Measurements from ENCODE around the gene SEZ6L.

DNA sequence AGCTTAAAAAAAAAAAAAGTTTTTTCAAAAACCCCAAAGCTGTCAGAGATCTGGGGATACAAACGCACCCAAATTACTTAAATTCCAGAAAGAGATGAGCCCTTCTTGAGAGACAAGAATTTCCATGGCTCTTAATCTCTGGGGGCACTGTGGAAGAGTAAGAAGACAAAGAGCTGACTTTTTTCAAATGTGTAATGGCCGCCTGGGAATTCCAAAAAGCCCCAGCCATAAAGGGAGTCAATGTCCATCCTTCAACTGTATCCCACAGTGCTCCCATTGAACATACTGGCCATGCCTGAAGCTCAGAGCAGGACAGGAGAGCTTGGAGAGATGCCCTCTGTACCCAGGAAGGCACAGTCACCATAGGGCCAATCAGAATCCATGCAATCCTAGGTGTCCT is 222.4 kb downstream of the SEZ6L start:
- TF ChIP-seq, protein P1, sequence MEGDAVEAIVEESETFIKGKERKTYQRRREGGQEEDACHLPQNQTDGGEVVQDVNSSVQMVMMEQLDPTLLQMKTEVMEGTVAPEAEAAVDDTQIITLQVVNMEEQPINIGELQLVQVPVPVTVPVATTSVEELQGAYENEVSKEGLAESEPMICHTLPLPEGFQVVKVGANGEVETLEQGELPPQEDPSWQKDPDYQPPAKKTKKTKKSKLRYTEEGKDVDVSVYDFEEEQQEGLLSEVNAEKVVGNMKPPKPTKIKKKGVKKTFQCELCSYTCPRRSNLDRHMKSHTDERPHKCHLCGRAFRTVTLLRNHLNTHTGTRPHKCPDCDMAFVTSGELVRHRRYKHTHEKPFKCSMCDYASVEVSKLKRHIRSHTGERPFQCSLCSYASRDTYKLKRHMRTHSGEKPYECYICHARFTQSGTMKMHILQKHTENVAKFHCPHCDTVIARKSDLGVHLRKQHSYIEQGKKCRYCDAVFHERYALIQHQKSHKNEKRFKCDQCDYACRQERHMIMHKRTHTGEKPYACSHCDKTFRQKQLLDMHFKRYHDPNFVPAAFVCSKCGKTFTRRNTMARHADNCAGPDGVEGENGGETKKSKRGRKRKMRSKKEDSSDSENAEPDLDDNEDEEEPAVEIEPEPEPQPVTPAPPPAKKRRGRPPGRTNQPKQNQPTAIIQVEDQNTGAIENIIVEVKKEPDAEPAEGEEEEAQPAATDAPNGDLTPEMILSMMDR (IDR thresholded peaks at IDR 0.05; ENCODE audit: low read length), result no peak
- TF ChIP-seq EZH2 (IDR thresholded peaks at IDR 0.05; ENCODE audit: borderline replicate concordance, low read length), result no peak
